ENCODE measurements around the gene AHCYL2. TPM values are rescaled to one million over a fixed set of nuclear protein-coding genes. Genes with fewer than 3 reads are reported as not detected.
A peak's percentile ranks its signal among the peaks of the same experiment; 100 is the strongest.

AHCYL2 gene
- total and polyA plus RNA-seq, 2 of the 8 experiments (the other 6 are each of a cell fraction or from before 2014, with no cell fraction given): 20.7 to 25.4 TPM

DNA sequence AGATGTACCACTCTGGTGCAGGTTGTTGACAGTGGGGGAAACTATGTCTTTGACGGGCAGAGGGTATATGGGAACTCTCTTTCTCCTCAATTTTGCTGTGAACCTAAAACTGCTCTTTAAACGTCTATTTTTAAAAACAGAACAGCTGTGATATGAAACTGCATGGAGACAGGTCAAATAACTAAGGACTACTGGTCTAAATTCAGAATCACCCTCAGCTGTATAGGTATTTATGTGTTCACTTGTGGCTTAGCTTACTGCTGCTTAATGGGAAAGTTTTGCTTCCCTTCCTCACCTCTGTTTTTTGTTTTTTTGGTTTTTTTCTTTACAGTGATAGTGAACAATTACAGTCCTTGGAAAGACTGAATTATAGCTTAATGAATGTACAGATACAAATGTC is 122.5 kb downstream of the AHCYL2 start:
- no peaks in the 10 kb centered on the region for H3K36me3 ChIP-seq (ENCODE audit: control insufficient read depth in 2 of 4, insufficient read depth in 4 of 4, low read length in 3 of 4)
- WGBS, 2 experiments (ENCODE audit: extremely low coverage in 1 of 2, insufficient coverage in 1 of 2, insufficient read length in 1 of 2, insufficient replicate concordance in 2 of 2, low coverage in 1 of 2, low lambda C conversion rate in 2 of 2, missing lambda C conversion rate in 1 of 2): 83% methylated on average over 2 of the region's 2 CpGs; no CpG with 5 or more reads in 1 of the 2 experiments
- H4K20me1 ChIP-seq (replicated peaks in 1 of 2; ENCODE audit: control insufficient read depth in 1 of 2, insufficient read depth in 2 of 2, low read length in 2 of 2): peaks cover 0 to 1% of the 10 kb centered on the region in 2 experiments
- H3K56ac ChIP-seq (replicated peaks; ENCODE audit: insufficient read length, low read depth, low read length): no peak overlapping the region
- no peak overlapping the region for H2BK15ac ChIP-seq (ENCODE audit: low read length)
- H4K8ac ChIP-seq (ENCODE audit: extremely low read depth, insufficient read depth, low read length): no peak overlapping the region
- no peak overlapping the region for H2BK5ac ChIP-seq (ENCODE audit: low read depth, low read length)
- H3K23me2 ChIP-seq (ENCODE audit: low read depth, low read length): no peaks in the 10 kb centered on the region
- TF ChIP-seq RXRA (IDR thresholded peaks at IDR 0.05; ENCODE audit: insufficient read depth, low read depth, low read length) (no peak), JUND (IDR thresholded peaks at IDR 0.05; ENCODE audit: low read length) (no peak), RNF2 (IDR thresholded peaks at IDR 0.05; ENCODE audit: borderline replicate concordance, low read depth, low read length, missing control alignments, poor library complexity, severe bottlenecking) (no peak), MAFK (IDR thresholded peaks at IDR 0.05; ENCODE audit: low read depth, low read length) (no peak), BRCA1 (IDR thresholded peaks at IDR 0.05; ENCODE audit: low read depth, low read length) (no peak), SP4 (IDR thresholded peaks at IDR 0.05; ENCODE audit: low read length) (no peak), KDM5A (IDR thresholded peaks at IDR 0.05; ENCODE audit: low read length) (no peak), NRF1 (IDR thresholded peaks at IDR 0.05; ENCODE audit: low read depth, low read length) (no peak), ASH2L (IDR thresholded peaks at IDR 0.05; ENCODE audit: low read length) (no peak), CBX5 (IDR thresholded peaks at IDR 0.05; ENCODE audit: low read depth, low read length) (no peak), FOSL1 (IDR thresholded peaks at IDR 0.05; ENCODE audit: insufficient read depth, low read depth, low read length) (no peak), POLR2A (IDR thresholded peaks at IDR 0.05; ENCODE audit: control extremely low read depth in 1 of 2, low read depth in 2 of 2, low read length in 2 of 2) (no peak)
- no peaks in the 10 kb centered on the region for H3K9me3 ChIP-seq (ENCODE audit: insufficient read depth in 2 of 2, low read depth in 1 of 2, low read length in 1 of 2)
- no peak overlapping the region for H3K14ac ChIP-seq (ENCODE audit: insufficient read length)
- no peak overlapping the region for H3K4ac ChIP-seq (replicated peaks; ENCODE audit: insufficient read length, low read depth, low read length)
- H3K23ac ChIP-seq (ENCODE audit: insufficient read length): no peak overlapping the region
- no peak overlapping the region for H4K5ac ChIP-seq (ENCODE audit: insufficient read length, low read depth, low read length)
- 0 out of 2 replicates have a peak overlapping the region, but pooled peaks have one; percentile 5 for H3K18ac ChIP-seq (ENCODE audit: extremely low read depth, low read length)
- ChIA-PET CTCF (ENCODE audit: partially characterized antibody) (interaction anchor here (1.2 to 2.4 kb wide), 4 partner anchors 14 to 128 kb away, joined by 5 to 8 read pairs (median 6); no protein-coding TSS in a partner anchor), POLR2A (ENCODE audit: partially characterized antibody) (no interaction called here)
- H3K4me1 ChIP-seq (replicated peaks in 1 of 4; ENCODE audit: control insufficient read depth in 3 of 4, insufficient read depth in 4 of 4, low read length in 3 of 4): no peaks in the 10 kb centered on the region
- H2BK12ac ChIP-seq (ENCODE audit: low read depth, low read length): no peak overlapping the region
- no peak for DNase-seq (ENCODE audit: low read depth in 1 of 2, low spot score in 2 of 2)
- H2BK120ac ChIP-seq (replicated peaks; ENCODE audit: low read depth, low read length): no peak overlapping the region
- no peak overlapping the region for H3K9ac ChIP-seq (replicated peaks in 1 of 4; ENCODE audit: extremely low read depth in 1 of 4, low read depth in 3 of 4, low read length in 3 of 4)
- no peak overlapping the region for H2AFZ ChIP-seq (ENCODE audit: low read length)
- no peak overlapping the region for H4K91ac ChIP-seq (replicated peaks; ENCODE audit: insufficient read length, low read length)
- FAIRE-seq: no peak
- H3K27me3 ChIP-seq (replicated peaks in 1 of 4; ENCODE audit: control insufficient read depth in 3 of 4, extremely low read depth in 1 of 4, insufficient read depth in 3 of 4, low read length in 3 of 4): no peaks in the 10 kb centered on the region
- no peak overlapping the region for H3K4me3 ChIP-seq (ENCODE audit: extremely low read depth in 1 of 4, insufficient read depth in 2 of 4, low read depth in 3 of 4, low read length in 4 of 4)
- no peak overlapping the region for H3K27ac ChIP-seq (ENCODE audit: low read depth, low read length)
- H3K79me1 ChIP-seq (ENCODE audit: low read depth, low read length): no peaks in the 10 kb centered on the region
- H2AK5ac ChIP-seq (ENCODE audit: low read depth, low read length): no peak overlapping the region
- H2BK20ac ChIP-seq (ENCODE audit: low read length): no peak overlapping the region
- H3K79me2 ChIP-seq (ENCODE audit: control insufficient read depth in 1 of 2, insufficient read depth in 2 of 2, low read length in 2 of 2): no peaks in the 10 kb centered on the region
- H3K4me2 ChIP-seq (ENCODE audit: insufficient read depth in 1 of 2, low read depth in 2 of 2, low read length in 2 of 2): no peak overlapping the region
